Fibroblast of lung (primary cell): ENCODE measurements around the gene MYRFL.

ENCODE experiments used
- EZH2 ChIP-seq: IDR thresholded peaks from 2 replicates; pipeline ENCODE4 v1.5.1; 2012; ENCODE audit warnings: low read length, control low read depth, mild to moderate bottlenecking; ENCODE audit errors: missing control alignments
- TF ChIP-seq, protein P1 (sequence below), 2 donors: IDR thresholded peaks in 1 of 2; conservative IDR thresholded peaks in 1 of 2; 1 replicate in 1 of 2; 2 replicates in 1 of 2; pipeline ENCODE4 v1.5.1; 2011 to 2012; ENCODE audit warnings: low read length in 2 of 2, control low read depth in 1 of 2, inconsistent platforms in 1 of 2, low read depth in 1 of 2, mild to moderate bottlenecking in 1 of 2

DNA sequence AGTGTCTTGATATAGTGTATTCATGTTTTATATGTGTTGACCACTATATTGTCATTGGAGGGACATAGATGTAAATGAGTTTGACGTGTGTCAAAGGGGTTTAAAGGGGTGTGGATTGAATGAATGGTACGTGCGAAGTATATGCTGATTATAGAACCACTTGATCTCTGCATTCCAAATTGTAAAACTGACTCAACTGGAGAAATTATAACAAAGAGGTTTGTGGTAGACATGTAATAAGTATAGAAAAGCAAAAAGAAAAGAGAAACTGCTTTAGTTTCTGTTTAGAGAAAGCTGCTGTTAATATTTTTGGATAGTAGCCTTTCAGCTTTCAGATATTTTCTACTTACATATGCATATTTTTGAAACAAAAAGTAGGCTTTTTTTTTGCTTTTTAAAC, 8.9 kb upstream of the MYRFL start:
- TF ChIP-seq, protein P1, sequence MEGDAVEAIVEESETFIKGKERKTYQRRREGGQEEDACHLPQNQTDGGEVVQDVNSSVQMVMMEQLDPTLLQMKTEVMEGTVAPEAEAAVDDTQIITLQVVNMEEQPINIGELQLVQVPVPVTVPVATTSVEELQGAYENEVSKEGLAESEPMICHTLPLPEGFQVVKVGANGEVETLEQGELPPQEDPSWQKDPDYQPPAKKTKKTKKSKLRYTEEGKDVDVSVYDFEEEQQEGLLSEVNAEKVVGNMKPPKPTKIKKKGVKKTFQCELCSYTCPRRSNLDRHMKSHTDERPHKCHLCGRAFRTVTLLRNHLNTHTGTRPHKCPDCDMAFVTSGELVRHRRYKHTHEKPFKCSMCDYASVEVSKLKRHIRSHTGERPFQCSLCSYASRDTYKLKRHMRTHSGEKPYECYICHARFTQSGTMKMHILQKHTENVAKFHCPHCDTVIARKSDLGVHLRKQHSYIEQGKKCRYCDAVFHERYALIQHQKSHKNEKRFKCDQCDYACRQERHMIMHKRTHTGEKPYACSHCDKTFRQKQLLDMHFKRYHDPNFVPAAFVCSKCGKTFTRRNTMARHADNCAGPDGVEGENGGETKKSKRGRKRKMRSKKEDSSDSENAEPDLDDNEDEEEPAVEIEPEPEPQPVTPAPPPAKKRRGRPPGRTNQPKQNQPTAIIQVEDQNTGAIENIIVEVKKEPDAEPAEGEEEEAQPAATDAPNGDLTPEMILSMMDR (conservative IDR thresholded peaks at IDR 0.05 in 1 of 2, IDR thresholded peaks at IDR 0.05 in 1 of 2; ENCODE audit: low read depth in 1 of 2, low read length in 2 of 2), result no peak
- TF ChIP-seq EZH2, result no peak
